Aortic smooth muscle cell (primary cell): Measurements from ENCODE around the gene FRG1. TPM values are rescaled to one million over a fixed set of nuclear protein-coding genes. Genes with fewer than 3 reads are reported as not detected.

Experiments
- total RNA-seq: library from RNA; depleted of rRNA; stranded (reverse); fragments of >200 nt; gene quantifications from 2 replicates; pipeline ENCODE4 v1.2.3, GENCODE V29; 2014

FRG1 gene
- total RNA-seq: 27.1 and 28.7 TPM in 2 replicates

GRCh38 chr4:189940178-189941004 lies at the start of gene FRG1:
TSS of gene FRG1 (plus strand) at chr4:189940872. CDS start at chr4:189941010, 138 bp downstream.

Other genes with a start within 250 kb of the FRG1 start
- gene FRG2, start 86.4 kb downstream of the FRG1 start, total RNA-seq: not detected in 2 replicates
- not detected in 2 replicates for gene DBET, start 123.6 kb downstream of the FRG1 start, total RNA-seq
- not detected in 2 replicates for gene DUX4, start 232.9 kb downstream of the FRG1 start, total RNA-seq